ENCODE measurements around the gene SNAPC4. TPM values are rescaled to one million over a fixed set of nuclear protein-coding genes. Genes with fewer than 3 reads are reported as not detected.

Gene SNAPC4
- total RNA-seq, 1 experiment from 2014 or later = 10.8 TPM

DNA sequence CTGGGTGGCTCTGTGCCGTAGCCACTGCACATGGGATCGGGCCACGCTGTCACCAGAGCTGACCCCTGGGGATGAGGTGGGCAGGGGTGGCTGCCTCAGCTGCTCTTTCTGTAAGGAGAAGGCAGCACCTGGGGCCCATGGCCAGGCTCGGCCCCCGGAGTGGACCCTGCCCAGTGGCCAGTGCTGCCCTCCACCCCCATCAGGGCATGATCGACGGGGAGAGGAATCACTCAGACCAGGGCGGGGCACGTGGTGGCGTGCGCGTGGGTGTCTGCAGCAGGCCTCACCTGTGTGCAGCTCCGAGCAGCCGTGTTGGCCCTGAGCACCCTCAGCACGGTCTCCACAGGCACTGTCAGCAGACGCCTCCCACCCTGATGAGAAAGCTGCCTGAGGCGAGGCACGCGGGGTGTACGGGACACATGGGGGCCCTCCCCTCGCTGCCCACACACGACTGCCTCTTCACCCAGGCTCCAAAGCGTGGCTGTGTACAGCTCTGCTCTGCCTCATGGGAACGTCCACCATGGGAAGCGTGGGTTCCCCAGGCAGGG is 17.9 kb downstream of the SNAPC4 start:
- no peak overlapping the region for H3K4me3 ChIP-seq (ENCODE audit: low read depth in 2 of 2, low read length in 2 of 2)
- TF ChIP-seq POLR2AphosphoS5 (IDR thresholded peaks at IDR 0.05; ENCODE audit: low read depth, low read length) = no peak
- no peak for TF ChIP-seq SIN3A (IDR thresholded peaks at IDR 0.05; ENCODE audit: borderline replicate concordance, insufficient read depth, low read depth, low read length)
- TF ChIP-seq TCF7L2 (IDR thresholded peaks at IDR 0.05; ENCODE audit: low read depth, low read length) = no peak
- TF ChIP-seq, protein P1, sequence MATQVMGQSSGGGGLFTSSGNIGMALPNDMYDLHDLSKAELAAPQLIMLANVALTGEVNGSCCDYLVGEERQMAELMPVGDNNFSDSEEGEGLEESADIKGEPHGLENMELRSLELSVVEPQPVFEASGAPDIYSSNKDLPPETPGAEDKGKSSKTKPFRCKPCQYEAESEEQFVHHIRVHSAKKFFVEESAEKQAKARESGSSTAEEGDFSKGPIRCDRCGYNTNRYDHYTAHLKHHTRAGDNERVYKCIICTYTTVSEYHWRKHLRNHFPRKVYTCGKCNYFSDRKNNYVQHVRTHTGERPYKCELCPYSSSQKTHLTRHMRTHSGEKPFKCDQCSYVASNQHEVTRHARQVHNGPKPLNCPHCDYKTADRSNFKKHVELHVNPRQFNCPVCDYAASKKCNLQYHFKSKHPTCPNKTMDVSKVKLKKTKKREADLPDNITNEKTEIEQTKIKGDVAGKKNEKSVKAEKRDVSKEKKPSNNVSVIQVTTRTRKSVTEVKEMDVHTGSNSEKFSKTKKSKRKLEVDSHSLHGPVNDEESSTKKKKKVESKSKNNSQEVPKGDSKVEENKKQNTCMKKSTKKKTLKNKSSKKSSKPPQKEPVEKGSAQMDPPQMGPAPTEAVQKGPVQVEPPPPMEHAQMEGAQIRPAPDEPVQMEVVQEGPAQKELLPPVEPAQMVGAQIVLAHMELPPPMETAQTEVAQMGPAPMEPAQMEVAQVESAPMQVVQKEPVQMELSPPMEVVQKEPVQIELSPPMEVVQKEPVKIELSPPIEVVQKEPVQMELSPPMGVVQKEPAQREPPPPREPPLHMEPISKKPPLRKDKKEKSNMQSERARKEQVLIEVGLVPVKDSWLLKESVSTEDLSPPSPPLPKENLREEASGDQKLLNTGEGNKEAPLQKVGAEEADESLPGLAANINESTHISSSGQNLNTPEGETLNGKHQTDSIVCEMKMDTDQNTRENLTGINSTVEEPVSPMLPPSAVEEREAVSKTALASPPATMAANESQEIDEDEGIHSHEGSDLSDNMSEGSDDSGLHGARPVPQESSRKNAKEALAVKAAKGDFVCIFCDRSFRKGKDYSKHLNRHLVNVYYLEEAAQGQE (IDR thresholded peaks at IDR 0.05; ENCODE audit: insufficient read depth in 1 of 2, low read depth in 2 of 2, low read length in 1 of 2) = no peak
- TF ChIP-seq, protein P2, sequence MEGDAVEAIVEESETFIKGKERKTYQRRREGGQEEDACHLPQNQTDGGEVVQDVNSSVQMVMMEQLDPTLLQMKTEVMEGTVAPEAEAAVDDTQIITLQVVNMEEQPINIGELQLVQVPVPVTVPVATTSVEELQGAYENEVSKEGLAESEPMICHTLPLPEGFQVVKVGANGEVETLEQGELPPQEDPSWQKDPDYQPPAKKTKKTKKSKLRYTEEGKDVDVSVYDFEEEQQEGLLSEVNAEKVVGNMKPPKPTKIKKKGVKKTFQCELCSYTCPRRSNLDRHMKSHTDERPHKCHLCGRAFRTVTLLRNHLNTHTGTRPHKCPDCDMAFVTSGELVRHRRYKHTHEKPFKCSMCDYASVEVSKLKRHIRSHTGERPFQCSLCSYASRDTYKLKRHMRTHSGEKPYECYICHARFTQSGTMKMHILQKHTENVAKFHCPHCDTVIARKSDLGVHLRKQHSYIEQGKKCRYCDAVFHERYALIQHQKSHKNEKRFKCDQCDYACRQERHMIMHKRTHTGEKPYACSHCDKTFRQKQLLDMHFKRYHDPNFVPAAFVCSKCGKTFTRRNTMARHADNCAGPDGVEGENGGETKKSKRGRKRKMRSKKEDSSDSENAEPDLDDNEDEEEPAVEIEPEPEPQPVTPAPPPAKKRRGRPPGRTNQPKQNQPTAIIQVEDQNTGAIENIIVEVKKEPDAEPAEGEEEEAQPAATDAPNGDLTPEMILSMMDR (IDR thresholded peaks at IDR 0.05) = no peak
- in situ Hi-C loops (cut with HindIII; ENCODE audit: low pct_unique_long_range_greater_than_20kb, low sequenced_read_pairs) (no loop called here), intact Hi-C loops (cut with micrococcal nuclease; ENCODE audit: unreplicated experiment) (no loop called here)
- POLR2A ChIA-PET = no interaction called here
- ATAC-seq (no peak), DNase-seq (ENCODE audit: low read depth, low spot score) (no peak)
- H3K4me1 ChIP-seq (ENCODE audit: control insufficient read depth, insufficient read depth, low read length) = no peaks in the 10 kb centered on the region
- BruUV-seq (replicated peaks) = no TSS peak
- H3K27ac ChIP-seq (ENCODE audit: low read length) = no peak overlapping the region
- H3K36me3 ChIP-seq (ENCODE audit: control insufficient read depth, insufficient read depth, low read length) = no peaks in the 10 kb centered on the region
- CTCF ChIA-PET = no interaction called here
- no peaks in the 10 kb centered on the region for H3K9me3 ChIP-seq (ENCODE audit: control insufficient read depth, insufficient read depth, low read depth, low read length)
- H3K27me3 ChIP-seq (ENCODE audit: control insufficient read depth, insufficient read depth, low read length) = no peaks in the 10 kb centered on the region

DNA sequence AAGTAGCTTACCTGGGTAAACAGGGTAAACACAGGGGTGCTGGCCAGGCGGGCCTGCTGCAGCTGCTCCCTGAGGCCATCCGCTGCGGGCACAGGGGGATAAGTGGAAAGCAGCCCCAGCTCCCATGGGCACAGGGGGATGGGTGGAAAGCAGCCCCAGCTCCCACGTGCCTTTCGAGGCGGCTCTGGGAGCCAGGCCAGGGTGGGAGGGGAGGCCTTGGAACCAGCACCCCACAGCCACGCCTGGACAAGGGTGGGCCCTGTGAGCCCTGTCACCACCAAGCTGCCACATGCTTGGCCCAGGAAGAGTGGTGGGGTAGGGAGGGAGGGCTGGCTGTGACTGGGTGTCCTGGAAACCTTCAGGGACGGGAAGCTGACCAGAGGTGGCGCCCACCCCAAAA is 18.7 kb downstream of the SNAPC4 start:
- TF ChIP-seq, protein P1 (IDR thresholded peaks at IDR 0.05; ENCODE audit: insufficient read depth in 1 of 2, low read depth in 2 of 2, low read length in 1 of 2) = no peak
- TF ChIP-seq POLR2AphosphoS5 (IDR thresholded peaks at IDR 0.05; ENCODE audit: low read depth, low read length) (no peak), SIN3A (IDR thresholded peaks at IDR 0.05; ENCODE audit: borderline replicate concordance, insufficient read depth, low read depth, low read length) (no peak), TCF7L2 (IDR thresholded peaks at IDR 0.05; ENCODE audit: low read depth, low read length) (no peak)
- TF ChIP-seq, protein P2 (IDR thresholded peaks at IDR 0.05) = no peak
- POLR2A ChIA-PET = no interaction called here
- no peaks in the 10 kb centered on the region for H3K36me3 ChIP-seq (ENCODE audit: control insufficient read depth, insufficient read depth, low read length)

More for the DNA sequence above, 18.7 kb downstream of the SNAPC4 start:
- no peak overlapping the region for H3K27ac ChIP-seq (ENCODE audit: low read length)
- H3K4me3 ChIP-seq (ENCODE audit: low read depth in 2 of 2, low read length in 2 of 2) = no peak overlapping the region
- no peaks in the 10 kb centered on the region for H3K4me1 ChIP-seq (ENCODE audit: control insufficient read depth, insufficient read depth, low read length)
- CTCF ChIA-PET = no interaction called here
- intact Hi-C loops (cut with micrococcal nuclease; ENCODE audit: unreplicated experiment) (no loop called here), in situ Hi-C loops (cut with HindIII; ENCODE audit: low pct_unique_long_range_greater_than_20kb, low sequenced_read_pairs) (no loop called here)
- DNase-seq (ENCODE audit: low read depth, low spot score) (no peak), ATAC-seq (no peak)
- H3K27me3 ChIP-seq (ENCODE audit: control insufficient read depth, insufficient read depth, low read length) = no peaks in the 10 kb centered on the region
- H3K9me3 ChIP-seq (ENCODE audit: control insufficient read depth, insufficient read depth, low read depth, low read length) = no peaks in the 10 kb centered on the region
- BruUV-seq (replicated peaks) = no TSS peak
